ENCODE results near the gene PCTP. TPM values are rescaled to one million over a fixed set of nuclear protein-coding genes. Genes with fewer than 3 reads are reported as not detected.

Gene PCTP
- total and polyA plus RNA-seq, 2 of the 4 experiments (the other 2 are of a cell fraction), result 11.6 to 12.9 TPM

DNA sequence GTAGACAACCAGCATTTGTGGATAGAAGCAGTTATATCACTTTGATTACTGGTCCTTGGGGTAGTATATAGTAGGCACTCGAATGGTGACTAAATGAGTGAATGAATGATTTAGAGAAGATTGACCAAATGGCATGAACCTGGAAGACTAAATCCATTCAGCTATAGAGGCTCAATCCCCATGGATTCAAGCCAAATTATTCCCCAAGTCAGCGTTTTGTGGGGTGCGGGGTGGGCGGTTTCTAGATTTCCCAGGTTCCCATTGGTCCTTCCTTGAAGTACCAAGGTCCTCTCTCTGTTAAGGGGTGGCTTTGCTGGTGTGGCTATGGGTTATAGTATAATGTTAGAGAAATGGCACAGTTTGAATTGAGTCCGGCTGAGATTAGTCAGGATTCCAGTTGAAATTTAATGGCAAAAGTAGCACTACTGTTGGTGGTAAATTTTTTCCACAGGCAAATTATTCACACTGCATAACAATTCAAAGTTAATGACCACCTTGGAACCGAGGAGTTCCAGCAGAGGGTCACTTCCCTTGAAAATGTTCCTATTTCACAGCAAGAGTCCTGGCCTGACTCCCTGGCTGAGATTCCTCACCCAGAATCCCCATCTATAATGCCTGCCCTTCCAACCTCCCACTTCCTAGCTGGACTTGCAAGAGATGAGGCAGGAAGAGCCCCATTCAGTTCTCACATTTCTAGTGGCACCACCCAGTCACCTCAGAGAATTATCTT is 27.7 kb downstream of the PCTP start:
- no CpG with 5 or more reads among the region's 6 CpGs for WGBS, 2 experiments (ENCODE audit: extremely low coverage in 2 of 2, insufficient read length in 1 of 2)
- Histone ChIP-seq H3K4me1 (ENCODE audit: control insufficient read depth, insufficient read depth, low read length) (no peaks in the 10 kb centered on the region), H3K79me1 (ENCODE audit: low read depth in 1 of 2, low read length in 2 of 2) (no peaks in the 10 kb centered on the region), H3K9me3 (ENCODE audit: control insufficient read depth, insufficient read depth, low read length) (no peaks in the 10 kb centered on the region), H3K4ac (ENCODE audit: low read depth, low read length) (no peak overlapping the region), H3K9me1 (ENCODE audit: insufficient read depth, low read length) (no peaks in the 10 kb centered on the region), H3K56ac (ENCODE audit: extremely low read depth, insufficient read depth, low read length) (no peak overlapping the region), H2BK120ac (ENCODE audit: low read depth, low read length) (no peak overlapping the region), H2BK5ac (ENCODE audit: low read depth, low read length, poor library complexity, severe bottlenecking) (no peak overlapping the region), H3K4me2 (ENCODE audit: low read depth, low read length) (no peak overlapping the region), H3K27ac (ENCODE audit: insufficient read depth, low read length) (no peak overlapping the region), H2AFZ (replicated peaks; ENCODE audit: low read length, poor library complexity) (no peak overlapping the region), H4K91ac (ENCODE audit: insufficient read depth, low read depth, low read length) (no peak overlapping the region), H3K9ac (ENCODE audit: low read depth, low read length) (no peak overlapping the region), H3K18ac (ENCODE audit: low read depth, low read length) (no peak overlapping the region), H3K14ac (replicated peaks; ENCODE audit: low read depth, low read length) (no peak overlapping the region), H3K23ac (ENCODE audit: low read depth, low read length) (no peak overlapping the region), H2BK20ac (ENCODE audit: low read depth, low read length) (no peak overlapping the region), H3K27me3 (ENCODE audit: control insufficient read depth, insufficient read depth, low read length) (no peaks in the 10 kb centered on the region), H2AK5ac (ENCODE audit: low read depth, low read length) (no peak overlapping the region), H2AK9ac (replicated peaks; ENCODE audit: low read depth, low read length, poor library complexity) (no peak overlapping the region), H2BK15ac (ENCODE audit: low read depth, low read length) (no peak overlapping the region), H4K5ac (ENCODE audit: low read depth, low read length) (no peak overlapping the region), H3K4me3 (ENCODE audit: insufficient read depth, low read depth, low read length) (no peak overlapping the region), H3K36me3 (ENCODE audit: control insufficient read depth, insufficient read depth, low read length) (peaks cover 25% of the 10 kb centered on the region), H4K20me1 (ENCODE audit: insufficient read depth, low read length) (no peaks in the 10 kb centered on the region), H4K8ac (ENCODE audit: low read depth in 2 of 2, low read length in 2 of 2) (no peak overlapping the region)
- BruUV-seq (replicated peaks), result no TSS peak
- CTCF ChIA-PET, result no interaction called here
- dilution Hi-C loops (cut with HindIII; ENCODE audit: low sequenced_read_pairs, unreplicated experiment) (no loop called here), in situ Hi-C loops (cut with MboI; ENCODE audit: low sequenced_read_pairs) (no loop called here), intact Hi-C loops (cut with micrococcal nuclease) (no loop called here)
- POLR2A ChIA-PET (ENCODE audit: unreplicated experiment), result no interaction called here
- TF ChIP-seq CHD1 (IDR thresholded peaks at IDR 0.05; ENCODE audit: low read depth, low read length) (no peak), RFX5 (IDR thresholded peaks at IDR 0.05; ENCODE audit: low read depth, low read length) (no peak), SMC3 (IDR thresholded peaks at IDR 0.05; ENCODE audit: low read depth, low read length) (no peak), MAFK (IDR thresholded peaks at IDR 0.05; ENCODE audit: low read depth, low read length) (no peak), POLR2A (IDR thresholded peaks at IDR 0.05; ENCODE audit: low read depth, low read length) (no peak), MAZ (IDR thresholded peaks at IDR 0.05; ENCODE audit: borderline replicate concordance, low read depth, low read length) (no peak), MXI1 (IDR thresholded peaks at IDR 0.05; ENCODE audit: borderline replicate concordance, low read depth, low read length) (no peak), FOS (IDR thresholded peaks at IDR 0.05; ENCODE audit: low read depth, low read length) (no peak), NFE2L2 (IDR thresholded peaks at IDR 0.05; ENCODE audit: low read depth, low read length) (no peak), BHLHE40 (IDR thresholded peaks at IDR 0.05; ENCODE audit: low read depth, low read length) (no peak), RCOR1 (IDR thresholded peaks at IDR 0.05; ENCODE audit: insufficient replicate concordance, low read length) (no peak), RAD21 (IDR thresholded peaks at IDR 0.05; ENCODE audit: low read length) (no peak), CEBPB (IDR thresholded peaks at IDR 0.05; ENCODE audit: low read depth, low read length) (no peak)
- TF ChIP-seq, protein P1, sequence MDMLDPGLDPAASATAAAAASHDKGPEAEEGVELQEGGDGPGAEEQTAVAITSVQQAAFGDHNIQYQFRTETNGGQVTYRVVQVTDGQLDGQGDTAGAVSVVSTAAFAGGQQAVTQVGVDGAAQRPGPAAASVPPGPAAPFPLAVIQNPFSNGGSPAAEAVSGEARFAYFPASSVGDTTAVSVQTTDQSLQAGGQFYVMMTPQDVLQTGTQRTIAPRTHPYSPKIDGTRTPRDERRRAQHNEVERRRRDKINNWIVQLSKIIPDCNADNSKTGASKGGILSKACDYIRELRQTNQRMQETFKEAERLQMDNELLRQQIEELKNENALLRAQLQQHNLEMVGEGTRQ (IDR thresholded peaks at IDR 0.05; ENCODE audit: low read depth, low read length), result no peak
- TF ChIP-seq, protein P2, sequence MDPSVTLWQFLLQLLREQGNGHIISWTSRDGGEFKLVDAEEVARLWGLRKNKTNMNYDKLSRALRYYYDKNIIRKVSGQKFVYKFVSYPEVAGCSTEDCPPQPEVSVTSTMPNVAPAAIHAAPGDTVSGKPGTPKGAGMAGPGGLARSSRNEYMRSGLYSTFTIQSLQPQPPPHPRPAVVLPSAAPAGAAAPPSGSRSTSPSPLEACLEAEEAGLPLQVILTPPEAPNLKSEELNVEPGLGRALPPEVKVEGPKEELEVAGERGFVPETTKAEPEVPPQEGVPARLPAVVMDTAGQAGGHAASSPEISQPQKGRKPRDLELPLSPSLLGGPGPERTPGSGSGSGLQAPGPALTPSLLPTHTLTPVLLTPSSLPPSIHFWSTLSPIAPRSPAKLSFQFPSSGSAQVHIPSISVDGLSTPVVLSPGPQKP (IDR thresholded peaks at IDR 0.05; ENCODE audit: borderline replicate concordance, low read depth, low read length), result no peak
- TF ChIP-seq, protein P3, sequence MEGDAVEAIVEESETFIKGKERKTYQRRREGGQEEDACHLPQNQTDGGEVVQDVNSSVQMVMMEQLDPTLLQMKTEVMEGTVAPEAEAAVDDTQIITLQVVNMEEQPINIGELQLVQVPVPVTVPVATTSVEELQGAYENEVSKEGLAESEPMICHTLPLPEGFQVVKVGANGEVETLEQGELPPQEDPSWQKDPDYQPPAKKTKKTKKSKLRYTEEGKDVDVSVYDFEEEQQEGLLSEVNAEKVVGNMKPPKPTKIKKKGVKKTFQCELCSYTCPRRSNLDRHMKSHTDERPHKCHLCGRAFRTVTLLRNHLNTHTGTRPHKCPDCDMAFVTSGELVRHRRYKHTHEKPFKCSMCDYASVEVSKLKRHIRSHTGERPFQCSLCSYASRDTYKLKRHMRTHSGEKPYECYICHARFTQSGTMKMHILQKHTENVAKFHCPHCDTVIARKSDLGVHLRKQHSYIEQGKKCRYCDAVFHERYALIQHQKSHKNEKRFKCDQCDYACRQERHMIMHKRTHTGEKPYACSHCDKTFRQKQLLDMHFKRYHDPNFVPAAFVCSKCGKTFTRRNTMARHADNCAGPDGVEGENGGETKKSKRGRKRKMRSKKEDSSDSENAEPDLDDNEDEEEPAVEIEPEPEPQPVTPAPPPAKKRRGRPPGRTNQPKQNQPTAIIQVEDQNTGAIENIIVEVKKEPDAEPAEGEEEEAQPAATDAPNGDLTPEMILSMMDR (conservative IDR thresholded peaks at IDR 0.05; ENCODE audit: low read depth, low read length), result no peak
- no peak for DNase-seq
- ATAC-seq (ENCODE audit: low read depth), result no peak

All from IMR-90 (cell line).